ENCODE measurements around the gene KLF12.

DNA sequence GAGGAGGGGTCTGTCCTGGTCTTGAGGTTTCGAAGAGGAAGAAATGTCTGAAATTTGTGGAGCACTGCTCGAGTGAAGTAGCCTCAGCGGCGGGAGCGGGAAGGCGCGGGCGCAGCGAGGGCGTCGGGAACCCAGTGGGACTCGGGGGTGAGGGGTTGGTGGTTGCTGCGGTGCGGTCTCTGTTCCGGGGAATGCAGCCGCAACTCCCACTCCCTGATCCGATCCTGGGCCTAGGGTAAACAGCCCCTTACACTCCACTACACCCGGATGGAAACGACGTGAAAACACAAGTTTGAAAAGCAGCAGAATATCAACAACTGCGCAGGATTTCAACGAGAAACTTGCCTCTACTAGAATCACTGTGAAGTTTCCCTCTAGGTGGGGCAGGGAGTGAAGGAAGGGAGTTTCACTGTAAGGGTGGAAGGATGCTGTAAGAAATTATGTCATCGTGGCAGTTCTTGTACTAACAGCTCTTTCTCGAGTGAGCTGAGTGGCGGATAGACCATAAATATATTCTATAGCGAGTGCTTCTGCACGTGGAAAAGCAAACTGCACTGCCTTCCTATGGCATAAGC lies 2.0 kb upstream of the KLF12 start:
- TF ChIP-seq, protein P1, sequence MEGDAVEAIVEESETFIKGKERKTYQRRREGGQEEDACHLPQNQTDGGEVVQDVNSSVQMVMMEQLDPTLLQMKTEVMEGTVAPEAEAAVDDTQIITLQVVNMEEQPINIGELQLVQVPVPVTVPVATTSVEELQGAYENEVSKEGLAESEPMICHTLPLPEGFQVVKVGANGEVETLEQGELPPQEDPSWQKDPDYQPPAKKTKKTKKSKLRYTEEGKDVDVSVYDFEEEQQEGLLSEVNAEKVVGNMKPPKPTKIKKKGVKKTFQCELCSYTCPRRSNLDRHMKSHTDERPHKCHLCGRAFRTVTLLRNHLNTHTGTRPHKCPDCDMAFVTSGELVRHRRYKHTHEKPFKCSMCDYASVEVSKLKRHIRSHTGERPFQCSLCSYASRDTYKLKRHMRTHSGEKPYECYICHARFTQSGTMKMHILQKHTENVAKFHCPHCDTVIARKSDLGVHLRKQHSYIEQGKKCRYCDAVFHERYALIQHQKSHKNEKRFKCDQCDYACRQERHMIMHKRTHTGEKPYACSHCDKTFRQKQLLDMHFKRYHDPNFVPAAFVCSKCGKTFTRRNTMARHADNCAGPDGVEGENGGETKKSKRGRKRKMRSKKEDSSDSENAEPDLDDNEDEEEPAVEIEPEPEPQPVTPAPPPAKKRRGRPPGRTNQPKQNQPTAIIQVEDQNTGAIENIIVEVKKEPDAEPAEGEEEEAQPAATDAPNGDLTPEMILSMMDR (conservative IDR thresholded peaks at IDR 0.05) = no peak
- no peak for TF ChIP-seq ZFX (IDR thresholded peaks at IDR 0.05)
